GM18526 (cell line): ENCODE results near the gene ALKBH5.

Source experiments
- POLR2A ChIP-seq: IDR thresholded peaks from 3 replicates; pipeline ENCODE4 v1.6.1; 2011; ENCODE audit not compliant: insufficient read length; ENCODE audit errors: extremely low read depth

ALKBH5 gene

GRCh38 chr17:18191236-18191667 lies 7.6 kb downstream of the ALKBH5 start:
- TF ChIP-seq POLR2A = no peak

- TF ChIP-seq POLR2A = no peak
These were observed 8.3 kb downstream of the ALKBH5 start for GRCh38 chr17:18191967-18192366.

- TF ChIP-seq POLR2A = no peak
These were observed 10.8 kb downstream of the ALKBH5 start for GRCh38 chr17:18194394-18194793.

- no peak for TF ChIP-seq POLR2A
These were observed 11.2 kb downstream of the ALKBH5 start for GRCh38 chr17:18194804-18195203.

- TF ChIP-seq POLR2A = no peak
These were observed 11.6 kb downstream of the ALKBH5 start for GRCh38 chr17:18195246-18195645.

GRCh38 chr17:18197535-18198194 lies 14.0 kb downstream of the ALKBH5 start:
- TF ChIP-seq POLR2A = no peak

- no peak for TF ChIP-seq POLR2A
These were observed 14.9 kb downstream of the ALKBH5 start for GRCh38 chr17:18198530-18198929.

GRCh38 chr17:18201108-18201507 lies 17.5 kb downstream of the ALKBH5 start:
- TF ChIP-seq POLR2A = no peak

GRCh38 chr17:18203308-18203707 lies 19.7 kb downstream of the ALKBH5 start:
- TF ChIP-seq POLR2A = no peak

GRCh38 chr17:18205861-18206260 lies 22.2 kb downstream of the ALKBH5 start:
- TF ChIP-seq POLR2A = no peak

- TF ChIP-seq POLR2A = no peak
These were observed 23.3 kb downstream of the ALKBH5 start for GRCh38 chr17:18206962-18207361.

- no peak for TF ChIP-seq POLR2A
These were observed 24.5 kb downstream of the ALKBH5 start for GRCh38 chr17:18208092-18208491.

- TF ChIP-seq POLR2A = no peak
These were observed 30.1 kb downstream of the ALKBH5 start for GRCh38 chr17:18213666-18214270.

- no peak for TF ChIP-seq POLR2A
These were observed 33.9 kb downstream of the ALKBH5 start for GRCh38 chr17:18217412-18218015.

GRCh38 chr17:18218756-18219415 lies 35.3 kb downstream of the ALKBH5 start:
- TF ChIP-seq POLR2A = no peak

- no peak for TF ChIP-seq POLR2A
These were observed 40.4 kb downstream of the ALKBH5 start for GRCh38 chr17:18224053-18224386.

- no peak for TF ChIP-seq POLR2A
These were observed 40.9 kb downstream of the ALKBH5 start for GRCh38 chr17:18224387-18225120.
